MCF 10A (cell line): ENCODE measurements around the gene HNRNPDL. TPM values are rescaled to one million over a fixed set of nuclear protein-coding genes. Genes with fewer than 3 reads are reported as not detected.

Source experiments
- BruUV-seq: library from RNA; stranded (reverse); fragments of 400-500 nt; replicated peaks from 2 replicates; lab custom pipeline; 2021; lab: Mats Ljungman, UMichigan
- CTCF ChIA-PET: fragments of 300-600 bp; sonication (Branson Sonifier 250); formaldehyde crosslinking; extraction: SDS; loops from one replicate; lab custom pipeline; 2021; ENCODE audit warnings: antibody characterized with exemption, inconsistent platforms; lab: Yijun Ruan, JAX
- POLR2A ChIA-PET: fragments of 300-600, 350-650 bp; sonication (Branson Sonifier 250); formaldehyde crosslinking; extraction: SDS; loops from one replicate; lab custom pipeline; 2020; ENCODE audit warnings: antibody characterized with exemption, inconsistent platforms; lab: Yijun Ruan, JAX
- DNase-seq: peaks from one replicate; pipeline ENCODE4 v3.0.0-alpha.2; 2018; ENCODE audit not compliant: unreplicated experiment
- H3K27ac Mint-ChIP-seq: one replicate; pipeline ENCODE4 v1.8.0; 2022; ENCODE audit warnings: mild to moderate bottlenecking, low read depth, mixed read lengths; ENCODE audit not compliant: unreplicated experiment
- H3K27me3 Mint-ChIP-seq: one replicate; pipeline ENCODE4 v1.8.0; 2022; ENCODE audit warnings: mixed read lengths; ENCODE audit not compliant: insufficient read depth, unreplicated experiment
- H3K36me3 Mint-ChIP-seq: one replicate; pipeline ENCODE4 v1.8.0; 2022; ENCODE audit warnings: mild to moderate bottlenecking, moderate library complexity, mixed read lengths; ENCODE audit not compliant: insufficient read depth, unreplicated experiment
- H3K4me1 Mint-ChIP-seq: one replicate; pipeline ENCODE4 v1.8.0; 2022; ENCODE audit warnings: mixed read lengths; ENCODE audit not compliant: insufficient read depth, unreplicated experiment
- H3K4me3 Mint-ChIP-seq: one replicate; pipeline ENCODE4 v1.8.0; 2022; ENCODE audit warnings: mild to moderate bottlenecking, moderate library complexity, mixed read lengths; ENCODE audit not compliant: unreplicated experiment
- H3K9me3 Mint-ChIP-seq: one replicate; pipeline ENCODE4 v1.8.0; 2022; ENCODE audit warnings: mixed read lengths; ENCODE audit not compliant: unreplicated experiment
- CTCF ChIP-seq: fragments of 200-600 bp; IDR thresholded peaks from one replicate; pipeline ENCODE4 v1.8.0; 2022; ENCODE audit warnings: antibody characterized with exemption, mild to moderate bottlenecking; ENCODE audit not compliant: unreplicated experiment
- intact Hi-C: fragments of 100-400 bp; cut with micrococcal nuclease; formaldehyde crosslinking; loops from 2 replicates; pipeline ENCODE4 v1.14.1; 2022
- total RNA-seq: library from RNA; stranded (reverse); gene quantifications from 2 replicates; pipeline ENCODE4 v1.2.3, GENCODE V29; 2022

Gene HNRNPDL
- total RNA-seq, 1 experiment from 2014 or later = 222 TPM

DNA sequence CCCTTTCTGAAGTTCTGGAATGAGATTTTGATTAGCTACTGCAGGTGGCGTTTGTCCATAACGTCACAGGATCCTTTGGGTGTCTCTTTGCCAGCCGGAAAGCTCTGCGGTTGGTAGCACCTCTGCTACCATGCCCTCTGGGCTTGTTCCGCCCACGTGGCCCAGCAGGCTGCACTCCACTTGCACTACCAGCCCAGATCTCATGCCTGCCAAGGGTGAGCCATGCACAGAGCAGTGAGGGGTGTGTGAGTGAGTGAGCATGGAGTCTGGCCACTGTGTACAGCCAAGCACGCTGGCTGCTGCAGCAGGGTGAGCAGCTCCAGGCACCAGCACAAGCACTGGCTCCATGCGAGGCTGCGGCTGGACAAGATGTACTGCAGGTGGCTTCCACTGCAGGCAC lies 49.9 kb downstream of the HNRNPDL start:
- intact Hi-C loops = no loop called here
- Mint-ChIP-seq H3K9me3 (no peaks in the 10 kb centered on the region), H3K27me3 (no peaks in the 10 kb centered on the region), H3K36me3 (peaks cover 5% of the 10 kb centered on the region), H3K4me1 (peaks cover 27% of the 10 kb centered on the region), H3K27ac (peak overlapping the region; percentile 3), H3K4me3 (peak overlapping the region; percentile 43)
- no TSS peak for BruUV-seq
- ChIA-PET CTCF (interaction anchor here (0.6 to 5.8 kb wide), 14 partner anchors 9 to 453 kb away, joined by 3 to 38 read pairs (median 4); no protein-coding TSS in a partner anchor), POLR2A (interaction anchor here (0.6 to 7.8 kb wide), 14 partner anchors 10 to 512 kb away, joined by 3 to 168 read pairs (median 4); partner anchors contain the start of gene HNRNPDL)
- TF ChIP-seq CTCF = peak; percentile 25
- peak; percentile 97 for DNase-seq

GRCh38 chr4:82376109-82376508 lies 54.2 kb downstream of the HNRNPDL start:
- no peak overlapping the region for H3K27ac Mint-ChIP-seq
- no peaks in the 10 kb centered on the region for H3K27me3 Mint-ChIP-seq
- peak overlapping the region; percentile 100 for H3K4me3 Mint-ChIP-seq
- no peak for DNase-seq
- peaks cover 27% of the 10 kb centered on the region for H3K4me1 Mint-ChIP-seq
- peaks cover 31% of the 10 kb centered on the region for H3K36me3 Mint-ChIP-seq
- intact Hi-C loops = loop anchor here (10.0 kb wide), 1 partner anchor 659 kb away; the partner anchor contains the start of gene COPS4
- POLR2A ChIA-PET = interaction anchor here (0.6 to 6.9 kb wide), 6 partner anchors 9 to 524 kb away, joined by 3 to 240 read pairs (median 22); partner anchors contain the start of genes HNRNPDL and THAP9
- CTCF ChIA-PET = interaction anchor here (0.5 to 0.7 kb wide), 3 partner anchors 60 to 332 kb away, joined by 3 to 4 read pairs (median 3); no protein-coding TSS in a partner anchor
- no TSS peak for BruUV-seq
- H3K9me3 Mint-ChIP-seq = no peaks in the 10 kb centered on the region
- no peak for TF ChIP-seq CTCF

GRCh38 chr4:82373816-82374625 lies 56.2 kb downstream of the HNRNPDL start, which contains the start of gene HNRNPD:
Gene HNRNPD, minus strand, starts transcription at chr4:82373991. Its CDS starts 313 bp downstream, at chr4:82373678.
- Mint-ChIP-seq H3K36me3 (peaks cover 50% of the 10 kb centered on the region), H3K4me1 (peaks cover 31% of the 10 kb centered on the region), H3K4me3 (peak within 1 kb of the TSS; percentile 100), H3K27ac (peak within 1 kb of the TSS; percentile 100), H3K9me3 (no peaks in the 10 kb centered on the region), H3K27me3 (no peaks in the 10 kb centered on the region)
- BruUV-seq = no TSS peak
- ChIA-PET CTCF (interaction anchor here (1.4 kb wide), 1 partner anchor 57 kb away, joined by 3 read pairs; no protein-coding TSS in a partner anchor), POLR2A (interaction anchor here (0.7 to 6.9 kb wide), 18 partner anchors 8 to 661 kb away, joined by 3 to 240 read pairs (median 4); partner anchors contain the start of genes COPS4, HNRNPDL and THAP9)
- intact Hi-C loops = loop anchor here (1.0 to 10.0 kb wide), 2 partner anchors 55 to 661 kb away; partner anchors contain the start of gene COPS4
- TF ChIP-seq CTCF = no peak
- DNase-seq = peak; percentile 100

- POLR2A ChIA-PET = interaction anchor here (0.7 to 6.9 kb wide), 17 partner anchors 12 to 662 kb away, joined by 3 to 240 read pairs (median 10); partner anchors contain the start of genes COPS4, HNRNPDL and THAP9
- TSS peak; percentile 21 for BruUV-seq
- Mint-ChIP-seq H3K36me3 (peaks cover 50% of the 10 kb centered on the region), H3K9me3 (no peaks in the 10 kb centered on the region), H3K27me3 (no peaks in the 10 kb centered on the region), H3K27ac (peak overlapping the region; percentile 100), H3K4me1 (peaks cover 34% of the 10 kb centered on the region), H3K4me3 (peak overlapping the region; percentile 100)
- intact Hi-C loops = loop anchor here (10.0 kb wide), 1 partner anchor 661 kb away; the partner anchor contains the start of gene COPS4
- no peak for TF ChIP-seq CTCF
- CTCF ChIA-PET = interaction anchor here (1.4 to 3.8 kb wide), 2 partner anchors 13 to 58 kb away, joined by 3 to 23 read pairs; no protein-coding TSS in a partner anchor
- DNase-seq = no peak
Measured at GRCh38 chr4:82373486-82373815, 56.8 kb downstream of the HNRNPDL start.
